T-cell (primary cell): Measurements from ENCODE around the gene TNFSF13. TPM values are rescaled to one million over a fixed set of nuclear protein-coding genes. Genes with fewer than 3 reads are reported as not detected.

Experiments used
- ATAC-seq, 4 experiments: fragments of 200-7000 bp in 3 of 4; fragments of 150-1000 bp in 1 of 4; cut with Tn5 transposase; replicated peaks in 1 of 4; 1 replicate in 3 of 4; 2 replicates in 1 of 4; pipeline ENCODE4 v1.10.0; 2021; ENCODE audit warnings: moderate library complexity in 3 of 4, mild to moderate bottlenecking in 2 of 4, moderate number of reproducible peaks in 1 of 4
- CTCF ChIA-PET, 2 donors: fragments of 300-600 bp; sonication (Branson Sonifier 250); formaldehyde crosslinking; loops; one replicate each; lab custom pipeline; 2022; ENCODE audit warnings: antibody characterized with exemption in 2 of 2; lab: Charles Lee
- POLR2A ChIA-PET, 2 donors: fragments of 300-600 bp; sonication (Branson Sonifier 250); formaldehyde crosslinking; loops; one replicate each; lab custom pipeline; 2022; ENCODE audit warnings: antibody characterized with exemption in 2 of 2; lab: Charles Lee
- DNase-seq, 35 experiments: peaks; one replicate each; pipeline versions ENCODE4 v3.0.0 to v3.0.0-alpha.2; 2013 to 2023
- H3K27ac ChIP-seq: one replicate; pipeline ENCODE4 v1.5.1; 2013; ENCODE audit warnings: low read length
- H3K27me3 ChIP-seq, 2 experiments: replicated peaks in 1 of 2; 1 replicate in 1 of 2; 2 replicates in 1 of 2; pipeline versions ENCODE4 v1.6.1 to v1.7.0; 2013; ENCODE audit warnings: low read length in 1 of 2, mixed read lengths in 1 of 2; ENCODE audit not compliant: control insufficient read depth in 2 of 2, insufficient read depth in 2 of 2; ENCODE audit errors: extremely low read depth in 1 of 2
- H3K36me3 ChIP-seq, 2 donors: 1 replicate in 1 of 2; 2 replicates in 1 of 2; pipeline versions ENCODE4 v1.6.1 to v1.7.0; 2013; ENCODE audit warnings: low read length in 1 of 2; ENCODE audit not compliant: control insufficient read depth in 2 of 2, insufficient read depth in 1 of 2; ENCODE audit errors: extremely low read depth in 1 of 2
- H3K4me1 ChIP-seq, 2 experiments: 1 replicate in 1 of 2; 2 replicates in 1 of 2; pipeline versions ENCODE4 v1.6.1 to v1.7.0; 2013; ENCODE audit warnings: low read length in 2 of 2, mixed read lengths in 1 of 2; ENCODE audit not compliant: insufficient read depth in 2 of 2, control insufficient read depth in 1 of 2; ENCODE audit errors: extremely low read depth in 1 of 2
- H3K4me3 ChIP-seq, 2 donors: 1 replicate in 1 of 2; 2 replicates in 1 of 2; pipeline versions ENCODE4 v1.5.1 to v1.7.0; 2013; ENCODE audit warnings: mild to moderate bottlenecking in 2 of 2, low read length in 1 of 2, moderate library complexity in 1 of 2; ENCODE audit not compliant: control insufficient read depth in 1 of 2; ENCODE audit errors: extremely low read depth in 1 of 2
- H3K9me3 ChIP-seq: 2 replicates; pipeline ENCODE4 v1.7.0; 2013
- H3K27ac Mint-ChIP-seq, 2 donors: one replicate each; pipeline ENCODE4 v1.8.0; 2020 to 2021; ENCODE audit warnings: mild to moderate bottlenecking in 2 of 2, mixed read lengths in 2 of 2
- H3K27me3 Mint-ChIP-seq, 2 donors: one replicate each; pipeline ENCODE4 v1.8.0; 2021 to 2022; ENCODE audit warnings: mixed read lengths in 2 of 2
- H3K36me3 Mint-ChIP-seq: one replicate; pipeline ENCODE4 v1.8.0; 2021; ENCODE audit warnings: mixed read lengths
- H3K4me1 Mint-ChIP-seq, 3 donors: one replicate each; pipeline ENCODE4 v1.8.0; 2020 to 2022; ENCODE audit warnings: mixed read lengths in 3 of 3, mild to moderate bottlenecking in 1 of 3
- H3K4me3 Mint-ChIP-seq, 3 donors: one replicate each; pipeline ENCODE4 v1.8.0; 2020 to 2022; ENCODE audit warnings: mild to moderate bottlenecking in 3 of 3, mixed read lengths in 3 of 3, moderate library complexity in 3 of 3
- H3K9me3 Mint-ChIP-seq, 3 donors: one replicate each; pipeline ENCODE4 v1.8.0; 2020 to 2022; ENCODE audit warnings: mixed read lengths in 3 of 3
- WGBS: methylation state at CpG from one replicate; pipeline ENCODE4 v1.1.5; 2013; ENCODE audit warnings: missing lambda C conversion rate; ENCODE audit not compliant: insufficient coverage; 5-methylcytosine and 5-hydroxymethylcytosine counted together
- total RNA-seq, 35 experiments: library from RNA in 6 of 35; stranded (reverse) in 6 of 35; fragments of 120-200 nt in 1 of 35; gene quantifications; one replicate each; pipeline versions ENCODE4 v1.2.1 to v1.2.4 and lab custom pipeline; 2013 to 2026

Gene TNFSF13
- total RNA-seq, 5 donors from 2014 or later (not counting 1 experiment from before 2014, with no cell fraction given), result 1.3 to 5.6 (median 4.6) TPM

DNA sequence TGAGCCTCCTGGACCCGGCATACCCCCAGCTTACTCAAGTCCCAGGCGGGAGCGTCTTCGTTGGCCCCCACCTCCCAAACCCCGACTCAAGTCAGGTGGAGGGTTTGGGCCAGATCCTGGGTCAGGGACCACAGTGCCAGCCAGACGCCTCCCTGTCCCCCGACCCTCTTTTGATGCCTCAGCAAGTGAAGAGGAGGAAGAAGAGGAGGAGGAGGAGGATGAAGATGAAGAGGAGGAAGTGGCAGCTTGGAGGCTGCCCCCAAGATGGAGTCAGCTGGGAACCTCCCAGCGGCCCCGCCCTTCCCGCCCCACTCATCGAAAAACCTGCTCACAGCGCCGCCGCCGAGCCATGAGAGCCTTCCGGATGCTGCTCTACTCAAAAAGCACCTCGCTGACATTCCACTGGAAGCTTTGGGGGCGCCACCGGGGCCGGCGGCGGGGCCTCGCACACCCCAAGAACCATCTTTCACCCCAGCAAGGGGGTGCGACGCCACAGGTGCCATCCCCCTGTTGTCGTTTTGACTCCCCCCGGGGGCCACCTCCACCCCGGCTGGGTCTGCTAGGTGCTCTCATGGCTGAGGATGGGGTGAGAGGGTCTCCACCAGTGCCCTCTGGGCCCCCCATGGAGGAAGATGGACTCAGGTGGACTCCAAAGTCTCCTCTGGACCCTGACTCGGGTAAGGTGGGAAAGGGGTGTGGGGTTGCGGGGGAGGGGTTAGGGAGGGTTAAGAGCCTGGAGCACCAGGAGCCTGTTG lies 4.7 kb downstream of the TNFSF13 start:
- 95% methylated on average over 14 of the region's 30 CpGs for WGBS
- CTCF ChIA-PET, result no interaction called here
- Mint-ChIP-seq H3K4me3 (peak overlapping the region; percentile 82 to 87 (median 85)), H3K36me3 (peaks cover 9% of the 10 kb centered on the region), H3K9me3 (no peaks in the 10 kb centered on the region), H3K27me3 (no peaks in the 10 kb centered on the region), H3K27ac (peak overlapping the region in 1 of 2 donors; percentile 84), H3K4me1 (peaks cover 24 to 44% (median 34%) of the 10 kb centered on the region in 3 donors)
- no peak overlapping the region for H3K27ac ChIP-seq
- no peaks in the 10 kb centered on the region for H3K9me3 ChIP-seq
- H3K4me1 ChIP-seq, result peaks cover 8 to 39% of the 10 kb centered on the region in 2 experiments
- no peak overlapping the region for H3K4me3 ChIP-seq
- peaks cover 3 to 35% of the 10 kb centered on the region in 2 donors for H3K36me3 ChIP-seq
- ATAC-seq, result no peak
- no peak for DNase-seq
- POLR2A ChIA-PET, result interaction anchor here in 1 of 2 donors (0.5 kb wide), 1 partner anchor 58 kb away, joined by 5 read pairs; no protein-coding TSS in a partner anchor
- H3K27me3 ChIP-seq, result no peaks in the 10 kb centered on the region

DNA sequence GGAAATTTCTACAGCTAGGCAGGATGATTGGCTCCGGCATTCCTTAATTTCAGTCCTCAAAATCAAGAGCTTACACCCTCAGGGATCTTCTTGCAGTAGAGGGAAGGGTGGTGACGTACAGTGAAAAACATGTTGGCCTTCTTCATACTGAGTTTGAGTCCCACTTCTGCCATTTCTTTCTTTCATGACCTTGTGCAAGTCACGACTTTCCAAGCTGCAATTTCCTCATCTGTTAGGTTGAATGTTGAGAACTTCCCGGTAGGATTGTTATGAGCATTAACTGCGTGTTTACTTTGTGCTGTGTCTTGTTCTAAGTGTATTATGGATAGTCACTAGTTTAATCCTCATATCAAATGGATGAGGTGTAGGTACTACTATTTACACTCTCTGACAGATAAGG lies 11.0 kb downstream of the TNFSF13 start:
- peaks cover 16 to 30% (median 19%) of the 10 kb centered on the region in 3 donors for H3K4me1 Mint-ChIP-seq
- ChIA-PET POLR2A (no interaction called here), CTCF (interaction anchor here (0.6 to 1.0 kb wide), 3 partner anchors 134 to 425 kb away, joined by 3 to 7 read pairs (median 3); partner anchors contain the start of gene TMEM102 (in 1 of the 2))
- ATAC-seq, result no peak
- Histone ChIP-seq H3K4me1 (peaks cover 10 to 18% of the 10 kb centered on the region in 2 experiments), H3K27me3 (no peaks in the 10 kb centered on the region), H3K27ac (no peak overlapping the region), H3K4me3 (no peak overlapping the region), H3K36me3 (peaks cover 2 to 52% of the 10 kb centered on the region in 2 donors), H3K9me3 (no peaks in the 10 kb centered on the region)
- H3K27me3 Mint-ChIP-seq, result no peaks in the 10 kb centered on the region
- H3K9me3 Mint-ChIP-seq, result no peaks in the 10 kb centered on the region
- DNase-seq, result no peak
- H3K27ac Mint-ChIP-seq, result no peak overlapping the region
- no peak overlapping the region for H3K4me3 Mint-ChIP-seq
- peaks cover 34% of the 10 kb centered on the region for H3K36me3 Mint-ChIP-seq
- no CpG with 5 or more reads among the region's 5 CpGs for WGBS

- Mint-ChIP-seq H3K27me3 (no peaks in the 10 kb centered on the region), H3K36me3 (peaks cover 42% of the 10 kb centered on the region), H3K4me1 (peaks cover 24 to 37% (median 26%) of the 10 kb centered on the region in 3 donors), H3K9me3 (no peaks in the 10 kb centered on the region), H3K27ac (peak overlapping the region in 1 of 2 donors; percentile 71), H3K4me3 (no peak overlapping the region)
- POLR2A ChIA-PET, result no interaction called here
- peaks cover 18 to 26% of the 10 kb centered on the region in 2 experiments for H3K4me1 ChIP-seq
- CTCF ChIA-PET, result interaction anchor here in 1 of 2 donors (0.6 to 1.0 kb wide), 3 partner anchors 135 to 426 kb away, joined by 3 read pairs; partner anchors contain the start of gene TMEM102
- H3K27ac ChIP-seq, result no peak overlapping the region
- WGBS, result 95% methylated on average over 4 of the region's 10 CpGs
- no peak overlapping the region for H3K4me3 ChIP-seq
- H3K27me3 ChIP-seq, result no peaks in the 10 kb centered on the region
- ATAC-seq (no peak), DNase-seq (no peak)
- H3K9me3 ChIP-seq, result no peaks in the 10 kb centered on the region
- peaks cover 7 to 52% of the 10 kb centered on the region in 2 donors for H3K36me3 ChIP-seq
Observed at GRCh38 chr17:7570351-7570750, 11.8 kb downstream of the TNFSF13 start.

DNA sequence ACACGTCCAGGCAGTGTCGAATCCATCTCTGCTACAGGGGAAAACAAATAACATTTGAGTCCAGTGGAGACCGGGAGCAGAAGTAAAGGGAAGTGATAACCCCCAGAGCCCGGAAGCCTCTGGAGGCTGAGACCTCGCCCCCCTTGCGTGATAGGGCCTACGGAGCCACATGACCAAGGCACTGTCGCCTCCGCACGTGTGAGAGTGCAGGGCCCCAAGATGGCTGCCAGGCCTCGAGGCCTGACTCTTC lies 13.7 kb downstream of the TNFSF13 start:
- Histone ChIP-seq H3K9me3 (no peaks in the 10 kb centered on the region), H3K4me3 (peak overlapping the region; percentile 49 to 75), H3K36me3 (peaks cover 7 to 56% of the 10 kb centered on the region in 2 donors), H3K27ac (peak overlapping the region; percentile 82), H3K4me1 (peaks cover 21 to 39% of the 10 kb centered on the region in 2 experiments), H3K27me3 (no peaks in the 10 kb centered on the region)
- Mint-ChIP-seq H3K36me3 (peaks cover 59% of the 10 kb centered on the region), H3K4me3 (peak overlapping the region; percentile 95 to 98 (median 96)), H3K9me3 (no peaks in the 10 kb centered on the region), H3K27me3 (no peaks in the 10 kb centered on the region), H3K4me1 (peaks cover 43 to 52% (median 45%) of the 10 kb centered on the region in 3 donors), H3K27ac (peak overlapping the region; percentile 96 to 99)
- CTCF ChIA-PET, result no interaction called here
- peak in 3 of 35 experiments; percentile 98 to 99 (median 98) for DNase-seq
- no peak for ATAC-seq
- 0% methylated on average over 10 of the region's 11 CpGs for WGBS
- POLR2A ChIA-PET, result interaction anchor here in 1 of 2 donors (0.6 kb wide), 2 partner anchors 13 to 301 kb away, joined by 3 to 4 read pairs; no protein-coding TSS in a partner anchor

GRCh38 chr17:7572588-7573323 lies 14.2 kb downstream of the TNFSF13 start:
- peak in 33 of 35 experiments; percentile 27 to 100 (median 99) for DNase-seq
- CTCF ChIA-PET, result interaction anchor here in 1 of 2 donors (0.6 to 1.0 kb wide), 2 partner anchors 114 to 182 kb away, joined by 3 read pairs; partner anchors contain the start of gene TP53
- Histone ChIP-seq H3K36me3 (peaks cover 10 to 58% of the 10 kb centered on the region in 2 donors), H3K4me3 (peak overlapping the region; percentile 83 to 98), H3K4me1 (peaks cover 21 to 43% of the 10 kb centered on the region in 2 experiments), H3K27ac (peak overlapping the region; percentile 93), H3K27me3 (no peaks in the 10 kb centered on the region), H3K9me3 (no peaks in the 10 kb centered on the region)
- peaks cover 48 to 54% (median 49%) of the 10 kb centered on the region in 3 donors for H3K4me1 Mint-ChIP-seq
- peak; percentile 83 to 85 (median 84) for ATAC-seq
- H3K27ac Mint-ChIP-seq, result peak overlapping the region; percentile 96 to 99
- H3K36me3 Mint-ChIP-seq, result peaks cover 60% of the 10 kb centered on the region
- peak overlapping the region; percentile 95 to 98 (median 96) for H3K4me3 Mint-ChIP-seq
- WGBS, result under 1% methylated on average over 71 of the region's 73 CpGs
- H3K9me3 Mint-ChIP-seq, result no peaks in the 10 kb centered on the region
- no peaks in the 10 kb centered on the region for H3K27me3 Mint-ChIP-seq
- POLR2A ChIA-PET, result interaction anchor here (0.5 to 2.9 kb wide), 6 partner anchors 11 to 302 kb away, joined by 3 to 10 read pairs (median 4); partner anchors contain the start of genes MPDU1 (in 1 of the 2) and TP53 (in 1 of the 2)
